Small intestine (tissue), 7 donors: Measurements from ENCODE around the gene GAL3ST3. TPM values are rescaled to one million over a fixed set of nuclear protein-coding genes. Genes with fewer than 3 reads are reported as not detected.

Source experiments
- DNase-seq, 2 donors: peaks; one replicate each; pipeline versions ENCODE4 v3.0.0 to v3.0.0-alpha.2; 2013
- FAIRE-seq: peaks from 2 replicates; lab custom pipeline; 2012; peaks lifted over from hg19 to GRCh38; lab: Jason Lieb, UNC
- H3K27ac ChIP-seq, 3 donors: one replicate each; pipeline ENCODE4 v1.5.1; 2013; ENCODE audit warnings: low read length in 2 of 3, mild to moderate bottlenecking in 2 of 3, control low read depth in 1 of 3, inconsistent platforms in 1 of 3, low read depth in 1 of 3, moderate library complexity in 1 of 3
- H3K27me3 ChIP-seq, 3 donors: one replicate each; pipeline ENCODE4 v1.6.1; 2013; ENCODE audit warnings: low read length in 3 of 3, inconsistent platforms in 1 of 3; ENCODE audit not compliant: control insufficient read depth in 3 of 3, insufficient read depth in 3 of 3
- H3K36me3 ChIP-seq, 3 donors: one replicate each; pipeline ENCODE4 v1.6.1; 2013; ENCODE audit warnings: low read length in 3 of 3, inconsistent platforms in 1 of 3, low read depth in 1 of 3, mild to moderate bottlenecking in 1 of 3, moderate library complexity in 1 of 3; ENCODE audit not compliant: control insufficient read depth in 3 of 3, insufficient read depth in 2 of 3
- H3K4me1 ChIP-seq, 3 donors: one replicate each; pipeline ENCODE4 v1.6.1; 2013; ENCODE audit warnings: low read length in 2 of 3, inconsistent platforms in 1 of 3, low read depth in 1 of 3, mild to moderate bottlenecking in 1 of 3, moderate library complexity in 1 of 3; ENCODE audit not compliant: control insufficient read depth in 3 of 3, insufficient read depth in 2 of 3
- H3K4me3 ChIP-seq, 3 donors: one replicate each; pipeline ENCODE4 v1.5.1; 2013; ENCODE audit warnings: low read length in 3 of 3, control low read depth in 1 of 3, inconsistent platforms in 1 of 3, low read depth in 1 of 3, mild to moderate bottlenecking in 1 of 3, moderate library complexity in 1 of 3
- H3K9me3 ChIP-seq, 2 donors: one replicate each; pipeline ENCODE4 v1.6.1; 2013; ENCODE audit warnings: low read depth in 1 of 2, low read length in 1 of 2; ENCODE audit not compliant: control insufficient read depth in 2 of 2, insufficient read depth in 1 of 2
- WGBS, 3 donors: extraction: QIAGEN DNeasy Blood & Tissue Kit; methylation state at CpG; one replicate each; pipeline ENCODE4 v1.1.7; 2013; 5-methylcytosine and 5-hydroxymethylcytosine counted together
- polyA plus RNA-seq, 4 donors: library from polyadenylated mRNA; stranded (reverse) in 3 of 4; unstranded in 1 of 4; fragments of 200-250 nt in 3 of 4; fragments of 120-200 nt in 1 of 4; gene quantifications; one replicate each; pipeline versions ENCODE4 v1.2.1 to v1.2.3, GENCODE V29; 2013
- donor health status: healthy with polysubstance abuse.
- donor health status: control.
- donor health status: control.
- donor health status: Bipolar disorder and iron deficiency.
- donor health status: healthy.

Gene GAL3ST3
- polyA plus RNA-seq, 4 donors, result 0.12 TPM; not detected in 3

- Histone ChIP-seq H3K27ac (peak overlapping the region in 1 of 3 donors; percentile 7), H3K4me1 (peaks cover 0 to 11% (median 4%) of the 10 kb centered on the region in 3 donors), H3K4me3 (no peak overlapping the region), H3K9me3 (no peaks in the 10 kb centered on the region), H3K36me3 (peaks cover 0 to 43% (median under 1%) of the 10 kb centered on the region in 3 donors), H3K27me3 (no peaks in the 10 kb centered on the region)
- FAIRE-seq, result no peak
- DNase-seq, result no peak
- WGBS, 3 donors, result 82 to 83% (median 83%) methylated on average over 8 of the region's 8 CpGs
Observed at GRCh38 chr11:66072518-66072917, 23.6 kb upstream of the GAL3ST3 start.

DNA sequence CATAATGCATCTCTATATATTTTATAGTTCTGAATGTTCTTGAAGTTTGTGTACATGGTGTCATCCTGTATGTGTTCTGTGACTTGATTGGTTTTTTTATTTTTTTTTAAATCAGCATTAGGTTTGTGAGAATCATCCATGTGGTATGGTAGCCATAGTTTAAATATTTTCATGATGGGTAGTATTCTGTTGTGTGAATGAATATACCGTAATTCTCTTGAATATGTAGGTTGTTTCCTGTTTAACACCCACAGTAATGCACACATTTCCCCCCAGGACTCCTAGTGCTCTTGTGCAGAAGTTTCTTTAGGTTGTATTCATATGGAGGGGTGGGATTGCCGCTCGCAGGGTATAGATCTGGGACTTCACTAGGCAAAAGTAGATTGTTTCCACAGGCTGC is 23.1 kb upstream of the GAL3ST3 start:
- WGBS, 3 donors, result 74 to 99% (median 80%) methylated on average over 3 of the region's 3 CpGs
- no peak for DNase-seq
- H3K27ac ChIP-seq, result peak overlapping the region in 1 of 3 donors; percentile 7
- H3K4me1 ChIP-seq, result peaks cover 0 to 11% (median 4%) of the 10 kb centered on the region in 3 donors
- peaks cover 0 to 45% (median 4%) of the 10 kb centered on the region in 3 donors for H3K36me3 ChIP-seq
- no peaks in the 10 kb centered on the region for H3K27me3 ChIP-seq
- FAIRE-seq, result no peak
- H3K9me3 ChIP-seq, result no peaks in the 10 kb centered on the region
- H3K4me3 ChIP-seq, result no peak overlapping the region

DNA sequence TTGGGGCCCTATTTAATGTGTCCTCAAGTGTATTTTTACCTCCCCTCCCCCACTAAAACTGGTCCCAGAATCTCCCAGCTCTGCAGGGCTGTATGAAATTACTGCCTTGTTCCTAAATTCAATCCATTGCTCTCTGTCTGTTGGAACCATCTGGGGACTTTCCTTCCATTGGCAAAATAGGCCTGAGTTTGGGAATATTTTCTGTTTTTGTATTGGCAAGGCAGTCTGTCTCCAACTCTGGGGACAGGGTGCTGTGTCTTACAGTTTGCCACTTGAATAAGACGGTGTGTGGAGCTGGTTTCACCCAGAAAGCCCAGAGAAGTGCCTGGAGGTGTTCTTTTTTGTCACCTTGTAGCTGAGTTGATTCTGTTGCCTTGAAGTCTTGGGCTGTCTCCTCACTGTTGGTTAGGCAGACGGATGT is 22.4 kb upstream of the GAL3ST3 start:
- Histone ChIP-seq H3K9me3 (no peaks in the 10 kb centered on the region), H3K36me3 (peaks cover 0 to 43% (median 4%) of the 10 kb centered on the region in 3 donors), H3K4me1 (peaks cover 0 to 11% (median 4%) of the 10 kb centered on the region in 3 donors), H3K27me3 (no peaks in the 10 kb centered on the region), H3K27ac (peak overlapping the region in 1 of 3 donors; percentile 55), H3K4me3 (peak overlapping the region; percentile 64 to 68 (median 66))
- no peak for DNase-seq
- no peak for FAIRE-seq
- WGBS, 3 donors, result 28 to 41% (median 33%) methylated on average over 2 of the region's 2 CpGs

GRCh38 chr11:66070604-66071380 is 21.8 kb upstream of the GAL3ST3 start:
- H3K4me3 ChIP-seq, result peak overlapping the region; percentile 64 to 68 (median 66)
- peaks cover 0 to 11% (median 4%) of the 10 kb centered on the region in 3 donors for H3K4me1 ChIP-seq
- no peaks in the 10 kb centered on the region for H3K9me3 ChIP-seq
- WGBS, 3 donors, result 1 to 6% (median 2%) methylated on average over 37 to 60 of the region's 60 CpGs
- H3K27me3 ChIP-seq, result no peaks in the 10 kb centered on the region
- FAIRE-seq (no peak), DNase-seq (peak in 1 of 2 donors; percentile 63)
- H3K27ac ChIP-seq, result peak overlapping the region; percentile 28 to 72 (median 55)
- peaks cover 0 to 44% (median 4%) of the 10 kb centered on the region in 3 donors for H3K36me3 ChIP-seq

DNA sequence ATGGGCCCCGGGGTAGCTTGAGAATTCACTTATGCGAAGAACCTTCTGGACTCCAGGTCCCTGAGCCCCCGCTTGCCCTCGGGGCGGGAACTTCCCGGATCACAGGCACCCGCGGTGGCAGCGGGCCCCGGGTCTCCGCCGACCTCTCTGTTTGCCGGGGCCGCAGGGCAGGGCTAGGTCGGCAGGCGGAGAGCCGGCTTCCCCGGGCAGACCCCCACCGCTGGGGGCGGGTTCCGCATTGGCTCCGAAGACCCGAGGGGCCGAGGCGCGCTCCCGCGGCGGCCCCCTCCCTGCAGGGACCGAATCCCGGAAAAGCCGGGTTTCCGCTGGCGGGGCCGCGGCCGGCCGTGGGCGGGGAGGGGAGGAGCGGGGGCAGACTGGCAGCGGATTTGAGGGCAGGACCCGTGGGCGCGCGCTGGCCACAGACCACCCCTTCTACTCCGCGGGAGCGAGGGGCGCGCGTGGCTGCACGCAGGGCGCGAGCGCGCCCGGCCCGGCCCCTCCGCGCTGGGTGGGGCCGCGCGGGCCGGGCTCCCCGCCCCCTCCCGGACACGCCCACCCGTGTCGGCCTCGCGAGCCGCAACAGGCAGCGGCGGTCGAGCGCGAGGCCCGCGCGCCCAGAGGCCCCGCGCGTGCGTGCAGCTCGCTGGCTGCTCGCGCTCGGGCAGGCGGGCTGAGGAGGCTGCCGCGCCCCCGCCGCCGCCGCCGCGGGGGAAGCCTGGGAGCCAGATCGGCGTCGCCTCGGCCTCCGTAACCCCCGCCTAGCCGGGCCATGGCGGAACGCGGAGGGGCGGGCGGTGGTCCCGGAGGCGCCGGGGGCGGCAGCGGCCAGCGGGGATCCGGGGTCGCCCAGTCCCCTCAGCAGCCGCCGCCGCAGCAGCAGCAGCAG is 21.0 kb upstream of the GAL3ST3 start, which contains the start of gene PACS1:
TSS of gene PACS1 (plus strand) at position 558 of the 889 bp plus-strand sequence. CDS start at position 773, 215 bp downstream.
- WGBS, 3 donors, result 0 to 1% (median 1%) methylated on average over 56 to 120 of the region's 120 CpGs
- FAIRE-seq (no peak), DNase-seq (peak; percentile 54 to 77)
- peaks cover 0 to 11% (median 4%) of the 10 kb centered on the region in 3 donors for H3K4me1 ChIP-seq
- peaks cover 2 to 43% (median 4%) of the 10 kb centered on the region in 3 donors for H3K36me3 ChIP-seq
- no peaks in the 10 kb centered on the region for H3K27me3 ChIP-seq
- H3K9me3 ChIP-seq, result peaks cover 0 to 2% of the 10 kb centered on the region in 2 donors
- H3K4me3 ChIP-seq, result peak within 1 kb of the TSS; percentile 64 to 68 (median 66)
- peak within 1 kb of the TSS; percentile 36 to 90 (median 72) for H3K27ac ChIP-seq

DNA sequence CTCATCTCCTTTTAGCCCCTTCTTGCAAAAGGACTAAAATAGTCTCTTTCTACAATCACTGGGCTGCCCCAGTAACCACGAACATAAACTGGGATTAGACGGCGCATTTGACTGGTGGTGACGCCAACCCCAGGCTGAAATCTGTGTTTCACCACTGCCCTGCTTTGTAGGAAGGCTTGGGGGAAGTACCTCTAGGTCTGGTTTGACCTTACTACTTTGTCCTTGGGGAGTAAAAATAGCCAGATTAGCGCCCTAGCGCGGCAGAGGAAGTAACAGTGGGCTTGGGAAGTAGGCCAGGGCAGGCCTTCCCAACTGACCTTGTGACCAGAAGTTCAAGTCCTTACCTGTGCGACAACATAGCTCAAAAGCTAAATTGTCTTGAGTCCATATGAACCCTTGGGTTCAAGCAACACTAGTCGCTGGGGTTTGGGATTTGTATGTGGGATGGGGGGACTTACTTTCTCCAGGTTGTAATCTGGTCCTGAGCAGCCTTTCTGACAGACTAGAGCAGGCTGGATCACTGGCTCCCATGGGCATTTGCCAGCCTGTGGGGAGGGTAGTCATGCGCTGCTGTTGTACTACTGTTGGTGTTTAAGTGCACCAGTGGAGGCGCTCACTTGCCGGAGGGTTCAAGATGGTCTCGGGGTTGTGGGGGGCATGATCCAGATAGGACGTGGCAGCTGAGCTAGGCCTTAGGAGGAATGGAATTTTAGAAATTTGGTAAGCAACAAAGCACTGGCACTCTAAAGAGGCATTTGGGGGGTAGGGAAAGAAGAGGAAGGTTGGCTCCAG is 20.2 kb upstream of the GAL3ST3 start:
- 35 to 41% (median 41%) methylated on average over 14 of the region's 14 CpGs for WGBS, 3 donors
- FAIRE-seq, result no peak
- no peak for DNase-seq
- Histone ChIP-seq H3K36me3 (peaks cover 3 to 45% (median 6%) of the 10 kb centered on the region in 3 donors), H3K27me3 (no peaks in the 10 kb centered on the region), H3K9me3 (peaks cover 0 to 4% of the 10 kb centered on the region in 2 donors), H3K4me3 (peak overlapping the region; percentile 30 to 68 (median 66)), H3K4me1 (peaks cover 0 to 11% (median 4%) of the 10 kb centered on the region in 3 donors), H3K27ac (peak overlapping the region; percentile 36 to 90 (median 69))

DNA sequence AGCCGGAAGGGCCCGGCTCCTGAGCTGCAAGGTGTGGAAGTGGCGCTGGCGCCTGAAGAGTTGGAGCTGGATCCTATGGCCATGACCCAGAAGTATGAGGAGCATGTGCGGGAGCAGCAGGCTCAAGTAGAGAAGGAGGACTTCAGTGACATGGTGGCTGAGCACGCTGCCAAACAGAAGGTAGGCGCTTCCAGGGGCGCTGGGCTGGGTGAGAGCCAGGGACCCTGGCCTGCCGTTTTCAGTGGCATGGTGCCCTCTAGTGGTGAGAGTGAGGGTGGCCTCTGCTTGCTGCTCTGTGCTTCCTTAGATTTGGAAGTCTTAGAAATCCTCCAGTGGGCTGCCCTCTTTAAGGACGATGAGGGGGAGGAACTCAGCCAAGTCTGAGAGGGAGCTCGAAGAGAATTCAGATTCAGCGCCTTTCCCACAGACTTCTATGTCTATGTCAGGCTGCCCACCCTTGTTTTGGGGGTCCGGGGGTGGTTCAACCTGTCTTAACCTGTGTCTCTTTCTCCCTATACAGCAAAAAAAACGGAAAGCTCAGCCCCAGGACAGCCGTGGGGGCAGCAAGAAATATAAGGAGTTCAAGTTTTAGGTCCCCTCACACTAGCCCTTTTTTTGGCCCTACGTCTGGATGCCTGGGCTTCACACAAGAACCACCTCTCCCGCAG is 19.3 kb upstream of the GAL3ST3 start:
- no peak overlapping the region for H3K4me3 ChIP-seq
- H3K4me1 ChIP-seq, result peaks cover 0 to 11% (median 4%) of the 10 kb centered on the region in 3 donors
- H3K36me3 ChIP-seq, result peaks cover 9 to 48% (median 13%) of the 10 kb centered on the region in 3 donors
- peak overlapping the region in 1 of 3 donors; percentile 90 for H3K27ac ChIP-seq
- H3K9me3 ChIP-seq, result peaks cover 0 to 6% of the 10 kb centered on the region in 2 donors
- no peaks in the 10 kb centered on the region for H3K27me3 ChIP-seq
- 57 to 63% (median 59%) methylated on average over 17 of the region's 17 CpGs for WGBS, 3 donors
- no peak for FAIRE-seq
- DNase-seq, result peak; percentile 64 to 82
